ENCODE results near the gene TRPT1.
"Not testable (repeated sequence)": the region's sequence is repeated elsewhere in the genome, so short reads cannot be mapped to it uniquely, and the experiment has no call there.

TRPT1 gene

GRCh38 chr11:64247729-64248531 lies 21.9 kb upstream of the TRPT1 start:
- DNase-seq (ENCODE audit: low read depth in 1 of 2, low spot score in 1 of 2) = no peak
- Histone ChIP-seq H3K27me3 (ENCODE audit: insufficient read depth, poor library complexity, severe bottlenecking) (no peaks in the 10 kb centered on the region), H3K4me3 (replicated peaks; ENCODE audit: insufficient read depth, low read length) (peak overlapping the region; percentile 65; the same call in 1 of the 2 replicates), H3K27ac (replicated peaks) (no peak overlapping the region; the same call in 1 of the 2 replicates)
- TF ChIP-seq CTCF (IDR thresholded peaks at IDR 0.05; ENCODE audit: insufficient read depth, low read length) = no peak
- no peak for TF ChIP-seq SPI1 (IDR thresholded peaks at IDR 0.05; ENCODE audit: borderline replicate concordance, low read depth)
- TF ChIP-seq REST (IDR thresholded peaks at IDR 0.05; ENCODE audit: insufficient replicate concordance, low read depth) = no peak
- no peak for TF ChIP-seq GABPA (IDR thresholded peaks at IDR 0.05; ENCODE audit: low read depth)
- TF ChIP-seq POLR2AphosphoS5 (IDR thresholded peaks at IDR 0.05; ENCODE audit: low read depth) = no peak

GRCh38 chr11:64246871-64247728 lies 21.1 kb upstream of the TRPT1 start, which contains the start of gene PPP1R14B:
TSS of gene PPP1R14B (minus strand) at chr11:64246943. CDS start at chr11:64246673, 270 bp downstream.
- Histone ChIP-seq H3K27ac (replicated peaks) (peak within 1 kb of the TSS; percentile 93), H3K27me3 (ENCODE audit: insufficient read depth, poor library complexity, severe bottlenecking) (no peaks in the 10 kb centered on the region), H3K4me3 (replicated peaks; ENCODE audit: insufficient read depth, low read length) (peak within 1 kb of the TSS; percentile 81)
- peak; percentile 64 for TF ChIP-seq GABPA (IDR thresholded peaks at IDR 0.05; ENCODE audit: low read depth)
- no peak for TF ChIP-seq CTCF (IDR thresholded peaks at IDR 0.05; ENCODE audit: insufficient read depth, low read length)
- TF ChIP-seq POLR2AphosphoS5 (IDR thresholded peaks at IDR 0.05; ENCODE audit: low read depth) = no peak; the same call in 1 of the 2 replicates
- no peak; the same call in 1 of the 2 replicates for TF ChIP-seq SPI1 (IDR thresholded peaks at IDR 0.05; ENCODE audit: borderline replicate concordance, low read depth)
- TF ChIP-seq REST (IDR thresholded peaks at IDR 0.05; ENCODE audit: insufficient replicate concordance, low read depth) = peak; percentile 20
- DNase-seq (ENCODE audit: low read depth in 1 of 2, low spot score in 1 of 2) = peak; percentile 86 to 89

- DNase-seq (ENCODE audit: low read depth in 1 of 2, low spot score in 1 of 2); H3K27me3 ChIP-seq (ENCODE audit: insufficient read depth, poor library complexity, severe bottlenecking): not testable (repeated sequence)
- Histone ChIP-seq H3K27ac (replicated peaks) (peak overlapping the region; percentile 93), H3K4me3 (replicated peaks; ENCODE audit: insufficient read depth, low read length) (peak overlapping the region; percentile 81)
Measured at GRCh38 chr11:64246621-64246870, 20.6 kb upstream of the TRPT1 start.

Data from HL-60 (cell line).